Panc1 (cell line): ENCODE measurements around the gene P2RY13. TPM values are rescaled to one million over a fixed set of nuclear protein-coding genes. Genes with fewer than 3 reads are reported as not detected.

ENCODE experiments used
- ATAC-seq: fragments of 200-7000 bp; cut with Tn5 transposase; 2 replicates; pipeline ENCODE4 v1.9.1; 2020; ENCODE audit warnings: mild to moderate bottlenecking, moderate library complexity
- BruUV-seq: library from RNA; stranded (reverse); fragments of 400-500 nt; replicated peaks from 2 replicates; lab custom pipeline; 2021; lab: Mats Ljungman, UMichigan
- CTCF ChIA-PET: fragments of 300-600 bp; sonication (Branson Sonifier 250); formaldehyde crosslinking; loops from one replicate; lab custom pipeline; 2022; ENCODE audit warnings: antibody characterized with exemption; lab: Charles Lee
- POLR2A ChIA-PET: fragments of 300-600 bp; sonication (Branson Sonifier 250); formaldehyde crosslinking; loops from one replicate; lab custom pipeline; 2022; ENCODE audit warnings: antibody characterized with exemption; lab: Charles Lee
- DNase-seq: peaks from one replicate; pipeline ENCODE4 v3.0.0-alpha.2; 2010; ENCODE audit warnings: low read depth, low spot score
- H3K27ac ChIP-seq: 2 replicates; pipeline ENCODE4 v1.5.1; 2011; ENCODE audit warnings: mild to moderate bottlenecking, low read length, inconsistent platforms
- H3K27me3 ChIP-seq: fragments of 200-500 bp; sonication (Bioruptor generic); 2 replicates; pipeline ENCODE4 v1.6.0; 2014; ENCODE audit warnings: low read length, inconsistent platforms; ENCODE audit not compliant: control insufficient read depth, insufficient read depth
- H3K36me3 ChIP-seq: fragments of 200-500 bp; sonication (Bioruptor generic); 2 replicates; pipeline ENCODE4 v1.5.1; 2014; ENCODE audit warnings: inconsistent platforms, mild to moderate bottlenecking, low read length, moderate library complexity; ENCODE audit not compliant: control insufficient read depth, insufficient read depth
- H3K4me1 ChIP-seq: 2 replicates; pipeline ENCODE4 v1.5.1; 2011; ENCODE audit warnings: inconsistent platforms, mild to moderate bottlenecking, low read length, moderate library complexity; ENCODE audit not compliant: control insufficient read depth, insufficient read depth
- H3K4me3 ChIP-seq, 2 experiments: 2 replicates each; pipeline ENCODE4 v1.5.1; 2011 to 2012; ENCODE audit warnings: low read depth in 2 of 2, low read length in 2 of 2, mild to moderate bottlenecking in 2 of 2, inconsistent platforms in 1 of 2, moderate library complexity in 1 of 2
- H3K9me3 ChIP-seq: fragments of 200-500 bp; sonication (Bioruptor generic); 2 replicates; pipeline ENCODE4 v1.5.1; 2014; ENCODE audit warnings: low read depth, mild to moderate bottlenecking, inconsistent platforms, low read length, moderate library complexity; ENCODE audit not compliant: control insufficient read depth, insufficient read depth
- CTCF ChIP-seq: fragments of 450-650 bp; IDR thresholded peaks from 2 replicates; pipeline ENCODE4 v1.5.1; 2017; ENCODE audit warnings: mild to moderate bottlenecking
- POLR2AphosphoS5 ChIP-seq: IDR thresholded peaks from 2 replicates; pipeline ENCODE4 v1.6.1; 2012; ENCODE audit warnings: mild to moderate bottlenecking, low read depth, low read length, moderate library complexity
- SIN3A ChIP-seq: IDR thresholded peaks from 2 replicates; pipeline ENCODE4 v1.6.1; 2012; ENCODE audit warnings: low read depth, mild to moderate bottlenecking, low read length, moderate library complexity, borderline replicate concordance; ENCODE audit not compliant: insufficient read depth
- TCF7L2 ChIP-seq: IDR thresholded peaks from 2 replicates; pipeline ENCODE4 v1.6.1; 2011; ENCODE audit warnings: mild to moderate bottlenecking, low read depth, low read length, inconsistent platforms
- in situ Hi-C: cut with HindIII; loops from 2 replicates; pipeline ENCODE4 v1.10.0; 2016; ENCODE audit warnings: low sequenced_read_pairs, low pct_unique_long_range_greater_than_20kb
- intact Hi-C: fragments of 100-400 bp; cut with micrococcal nuclease; formaldehyde crosslinking; loops from one replicate; pipeline ENCODE4 v1.10.0; 2022; ENCODE audit not compliant: unreplicated experiment
- total RNA-seq: library from RNA; stranded (reverse); gene quantifications from one replicate; pipeline ENCODE4 v1.2.1, GENCODE V29; 2021; ENCODE audit not compliant: unreplicated experiment
- TF ChIP-seq, protein P1 (sequence below), 2 experiments: IDR thresholded peaks; 2 replicates each; pipeline ENCODE4 v1.6.1; 2011 to 2012; ENCODE audit warnings: low read depth in 2 of 2, control low read depth in 1 of 2, low read length in 1 of 2, mild to moderate bottlenecking in 1 of 2, moderate library complexity in 1 of 2; ENCODE audit not compliant: insufficient read depth in 1 of 2

Gene P2RY13
- total RNA-seq, 1 experiment from 2014 or later, result not detected

- ChIA-PET POLR2A (no interaction called here), CTCF (no interaction called here)
- BruUV-seq, result no TSS peak
- Histone ChIP-seq H3K4me1 (no peaks in the 10 kb centered on the region), H3K27me3 (no peaks in the 10 kb centered on the region), H3K4me3 (no peak overlapping the region), H3K27ac (no peak overlapping the region), H3K9me3 (no peaks in the 10 kb centered on the region), H3K36me3 (no peaks in the 10 kb centered on the region)
- TF ChIP-seq SIN3A (no peak), CTCF (no peak), POLR2AphosphoS5 (no peak), TCF7L2 (no peak)
- TF ChIP-seq, protein P1, sequence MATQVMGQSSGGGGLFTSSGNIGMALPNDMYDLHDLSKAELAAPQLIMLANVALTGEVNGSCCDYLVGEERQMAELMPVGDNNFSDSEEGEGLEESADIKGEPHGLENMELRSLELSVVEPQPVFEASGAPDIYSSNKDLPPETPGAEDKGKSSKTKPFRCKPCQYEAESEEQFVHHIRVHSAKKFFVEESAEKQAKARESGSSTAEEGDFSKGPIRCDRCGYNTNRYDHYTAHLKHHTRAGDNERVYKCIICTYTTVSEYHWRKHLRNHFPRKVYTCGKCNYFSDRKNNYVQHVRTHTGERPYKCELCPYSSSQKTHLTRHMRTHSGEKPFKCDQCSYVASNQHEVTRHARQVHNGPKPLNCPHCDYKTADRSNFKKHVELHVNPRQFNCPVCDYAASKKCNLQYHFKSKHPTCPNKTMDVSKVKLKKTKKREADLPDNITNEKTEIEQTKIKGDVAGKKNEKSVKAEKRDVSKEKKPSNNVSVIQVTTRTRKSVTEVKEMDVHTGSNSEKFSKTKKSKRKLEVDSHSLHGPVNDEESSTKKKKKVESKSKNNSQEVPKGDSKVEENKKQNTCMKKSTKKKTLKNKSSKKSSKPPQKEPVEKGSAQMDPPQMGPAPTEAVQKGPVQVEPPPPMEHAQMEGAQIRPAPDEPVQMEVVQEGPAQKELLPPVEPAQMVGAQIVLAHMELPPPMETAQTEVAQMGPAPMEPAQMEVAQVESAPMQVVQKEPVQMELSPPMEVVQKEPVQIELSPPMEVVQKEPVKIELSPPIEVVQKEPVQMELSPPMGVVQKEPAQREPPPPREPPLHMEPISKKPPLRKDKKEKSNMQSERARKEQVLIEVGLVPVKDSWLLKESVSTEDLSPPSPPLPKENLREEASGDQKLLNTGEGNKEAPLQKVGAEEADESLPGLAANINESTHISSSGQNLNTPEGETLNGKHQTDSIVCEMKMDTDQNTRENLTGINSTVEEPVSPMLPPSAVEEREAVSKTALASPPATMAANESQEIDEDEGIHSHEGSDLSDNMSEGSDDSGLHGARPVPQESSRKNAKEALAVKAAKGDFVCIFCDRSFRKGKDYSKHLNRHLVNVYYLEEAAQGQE (IDR thresholded peaks at IDR 0.05; ENCODE audit: insufficient read depth in 1 of 2, low read depth in 2 of 2, low read length in 1 of 2), result no peak
- no peak for DNase-seq
- in situ Hi-C loops, result no loop called here
- no peak for ATAC-seq
- intact Hi-C loops, result no loop called here
Measured at GRCh38 chr3:151318991-151319390, 10.4 kb downstream of the P2RY13 start.

DNA sequence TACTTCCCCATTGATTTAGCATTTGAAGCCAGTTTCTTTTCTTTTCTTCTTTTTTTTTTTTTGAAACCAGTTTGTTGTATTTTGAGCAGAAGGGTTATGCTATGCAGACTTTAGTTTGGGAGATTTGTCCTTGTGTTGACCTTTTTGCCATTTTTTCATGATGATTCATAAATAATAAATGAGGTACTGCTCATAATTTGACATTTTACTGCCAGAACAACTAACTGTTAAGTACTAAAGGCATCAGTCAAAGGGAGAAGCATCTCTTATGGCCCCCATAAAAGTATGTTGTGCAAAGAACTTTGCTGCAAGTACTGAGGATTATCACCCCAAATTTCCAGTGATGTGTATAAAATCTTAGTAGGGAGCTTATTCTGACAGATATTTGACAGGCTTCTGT is 11.0 kb downstream of the P2RY13 start:
- no TSS peak for BruUV-seq
- Histone ChIP-seq H3K9me3 (no peaks in the 10 kb centered on the region), H3K27ac (no peak overlapping the region), H3K4me3 (no peak overlapping the region), H3K4me1 (no peaks in the 10 kb centered on the region), H3K36me3 (no peaks in the 10 kb centered on the region), H3K27me3 (no peaks in the 10 kb centered on the region)
- POLR2A ChIA-PET, result no interaction called here
- DNase-seq (no peak), ATAC-seq (no peak)
- intact Hi-C loops, result no loop called here
- TF ChIP-seq, protein P1 (IDR thresholded peaks at IDR 0.05; ENCODE audit: insufficient read depth in 1 of 2, low read depth in 2 of 2, low read length in 1 of 2), result no peak
- TF ChIP-seq CTCF, result no peak
- no peak for TF ChIP-seq SIN3A
- TF ChIP-seq POLR2AphosphoS5, result no peak
- TF ChIP-seq TCF7L2, result no peak
- CTCF ChIA-PET, result no interaction called here
- in situ Hi-C loops, result no loop called here
